Ectodermal cell (in vitro differentiated cells): Measurements from ENCODE around the gene STX8.
"Not testable (repeated sequence)": the region's sequence is repeated elsewhere in the genome, so short reads cannot be mapped to it uniquely, and the experiment has no call there.

Source experiments
- H3K27ac ChIP-seq: 2 replicates; pipeline ENCODE4 v1.7.0; 2013; ENCODE audit warnings: mild to moderate bottlenecking, low read depth, low read length; ENCODE audit not compliant: insufficient read depth, poor library complexity, severe bottlenecking
- H3K27me3 ChIP-seq: 2 replicates; pipeline ENCODE4 v1.7.0; 2013; ENCODE audit warnings: mild to moderate bottlenecking, low read length; ENCODE audit not compliant: insufficient read depth, control insufficient read depth, poor library complexity, severe bottlenecking
- H3K36me3 ChIP-seq: one replicate; pipeline ENCODE4 v1.7.0; 2013; ENCODE audit warnings: low read length; ENCODE audit not compliant: control insufficient read depth, insufficient read depth
- H3K4me1 ChIP-seq: one replicate; pipeline ENCODE4 v1.7.0; 2013; ENCODE audit warnings: low read length; ENCODE audit not compliant: control insufficient read depth, insufficient read depth
- H3K4me3 ChIP-seq: 2 replicates; pipeline ENCODE4 v1.7.0; 2013; ENCODE audit warnings: low read depth, low read length, control low read depth; ENCODE audit not compliant: insufficient read depth
- H3K9me3 ChIP-seq: 2 replicates; pipeline ENCODE4 v1.7.0; 2013; ENCODE audit warnings: mild to moderate bottlenecking, low read length, moderate library complexity; ENCODE audit not compliant: control insufficient read depth
- WGBS, 2 experiments: methylation state at CpG; one replicate each; pipeline ENCODE4 v1.1.7; 2013; ENCODE audit warnings: missing lambda C conversion rate in 2 of 2; 5-methylcytosine and 5-hydroxymethylcytosine counted together

The STX8 gene

DNA sequence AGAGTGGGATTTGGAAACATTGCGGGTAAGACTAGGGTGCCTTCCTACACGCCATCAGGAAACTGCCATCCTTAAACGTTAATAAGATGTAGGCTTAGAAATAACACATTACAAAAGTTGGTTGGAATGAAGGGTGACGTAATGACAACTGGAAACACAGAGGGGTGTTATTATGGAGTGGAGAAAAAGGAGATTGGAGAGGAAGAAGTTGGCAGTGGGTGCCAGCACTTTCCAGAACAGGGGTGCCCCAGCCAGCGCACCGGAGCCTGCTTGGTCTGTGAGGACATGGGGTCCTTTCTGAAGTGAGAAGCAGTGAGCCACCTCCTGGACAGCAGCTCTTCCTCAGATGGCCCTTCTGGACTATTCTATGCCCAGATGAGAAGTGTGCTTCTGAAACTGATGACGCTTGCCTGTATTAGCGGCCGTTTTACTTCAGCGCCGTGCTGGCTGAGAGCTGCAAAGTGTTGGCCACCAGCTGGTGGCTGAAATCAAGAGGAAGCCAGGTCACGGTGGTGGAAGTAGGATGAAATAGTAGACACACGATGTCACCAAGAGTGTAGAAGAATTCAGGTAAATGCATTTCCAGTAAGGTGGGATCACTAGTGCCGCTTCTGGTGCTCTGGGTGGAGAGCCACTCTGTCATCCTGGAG, 309.5 kb downstream of the STX8 start:
- WGBS, 2 experiments, result 95 to 97% methylated on average over 14 of the region's 14 CpGs
- H3K9me3 ChIP-seq, result no peaks in the 10 kb centered on the region
- H3K27ac ChIP-seq, result no peak overlapping the region

DNA sequence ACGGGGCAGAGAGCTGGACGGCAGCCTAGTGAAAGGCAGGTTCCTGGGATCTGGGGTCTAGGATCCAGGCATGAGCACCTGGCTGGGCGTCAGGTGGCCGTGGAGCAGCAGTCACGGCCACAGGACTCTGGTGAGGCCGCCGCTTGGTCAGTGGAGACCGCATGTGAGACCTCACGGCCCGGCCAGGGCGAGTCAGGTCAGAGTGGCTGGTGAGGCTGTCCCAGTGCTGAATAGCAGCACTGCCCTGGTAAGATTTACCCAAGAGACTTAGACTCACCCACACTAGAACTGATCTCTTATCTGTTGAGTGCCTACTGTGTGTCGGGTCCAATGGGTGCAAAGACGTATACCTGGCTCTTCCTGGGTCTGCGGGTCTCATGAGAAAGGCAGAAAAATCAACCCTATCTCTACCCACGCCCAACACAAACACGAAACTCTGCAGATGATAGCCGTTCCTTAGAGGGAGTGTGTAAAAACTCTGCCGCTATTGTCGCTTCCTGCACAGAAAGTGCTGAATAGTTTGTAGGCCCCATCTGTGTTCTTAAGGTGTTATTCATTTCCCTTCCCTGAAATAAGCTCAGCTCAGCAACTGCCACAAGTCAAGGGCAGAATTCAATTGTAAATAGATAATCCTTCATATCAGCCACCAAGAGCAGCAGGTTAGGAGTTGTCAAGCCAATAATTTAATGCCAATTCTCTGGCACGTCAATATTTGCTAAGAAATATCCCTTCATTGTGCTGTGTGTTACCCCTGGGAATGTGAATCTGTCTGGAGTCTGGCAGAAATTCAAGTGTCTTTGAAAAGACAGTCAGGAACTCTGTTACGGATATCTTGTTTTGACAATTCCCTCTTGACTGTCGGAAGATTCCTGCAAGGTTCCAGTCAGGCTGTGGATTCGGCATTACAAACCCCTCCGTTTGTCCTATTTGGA, 314.3 kb downstream of the STX8 start:
- Histone ChIP-seq H3K9me3 (no peaks in the 10 kb centered on the region), H3K4me1 (peaks cover 11% of the 10 kb centered on the region), H3K36me3 (no peaks in the 10 kb centered on the region), H3K27me3 (no peaks in the 10 kb centered on the region), H3K4me3 (no peak overlapping the region), H3K27ac (no peak overlapping the region)
- 93% methylated on average over 24 of the region's 24 CpGs for WGBS, 2 experiments

More for the DNA sequence above, 309.5 kb downstream of the STX8 start:
- H3K4me3 ChIP-seq, result no peak overlapping the region
- H3K4me1 ChIP-seq, result no peaks in the 10 kb centered on the region
- H3K27me3 ChIP-seq, result no peaks in the 10 kb centered on the region
- H3K36me3 ChIP-seq, result no peaks in the 10 kb centered on the region

DNA sequence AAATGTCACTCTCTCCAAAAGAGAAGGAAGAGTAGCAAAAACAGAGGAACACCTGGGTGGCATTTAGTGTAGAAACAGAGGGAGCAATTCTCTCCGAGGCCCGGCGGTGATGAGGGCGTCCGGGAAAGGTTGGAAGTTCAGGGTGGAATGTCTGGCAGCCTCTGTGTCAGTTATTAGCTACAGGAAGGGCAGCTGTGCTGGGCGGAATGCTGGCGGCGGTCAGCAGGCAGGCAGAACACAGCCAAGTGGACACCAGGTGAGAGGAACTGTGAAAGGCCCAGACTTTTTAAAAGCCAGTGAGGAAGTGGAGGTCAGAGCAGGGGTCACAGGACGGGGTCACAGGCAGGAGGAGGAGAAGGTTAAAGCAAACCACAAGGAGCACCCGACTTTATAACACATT, 316.2 kb downstream of the STX8 start:
- H3K27ac ChIP-seq, result no peak overlapping the region
- no peak overlapping the region for H3K4me3 ChIP-seq
- H3K9me3 ChIP-seq, result no peaks in the 10 kb centered on the region
- 86 to 93% methylated on average over 10 of the region's 10 CpGs for WGBS, 2 experiments
- H3K27me3 ChIP-seq, result no peaks in the 10 kb centered on the region
- H3K36me3 ChIP-seq, result no peaks in the 10 kb centered on the region
- H3K4me1 ChIP-seq, result peaks cover 11% of the 10 kb centered on the region

DNA sequence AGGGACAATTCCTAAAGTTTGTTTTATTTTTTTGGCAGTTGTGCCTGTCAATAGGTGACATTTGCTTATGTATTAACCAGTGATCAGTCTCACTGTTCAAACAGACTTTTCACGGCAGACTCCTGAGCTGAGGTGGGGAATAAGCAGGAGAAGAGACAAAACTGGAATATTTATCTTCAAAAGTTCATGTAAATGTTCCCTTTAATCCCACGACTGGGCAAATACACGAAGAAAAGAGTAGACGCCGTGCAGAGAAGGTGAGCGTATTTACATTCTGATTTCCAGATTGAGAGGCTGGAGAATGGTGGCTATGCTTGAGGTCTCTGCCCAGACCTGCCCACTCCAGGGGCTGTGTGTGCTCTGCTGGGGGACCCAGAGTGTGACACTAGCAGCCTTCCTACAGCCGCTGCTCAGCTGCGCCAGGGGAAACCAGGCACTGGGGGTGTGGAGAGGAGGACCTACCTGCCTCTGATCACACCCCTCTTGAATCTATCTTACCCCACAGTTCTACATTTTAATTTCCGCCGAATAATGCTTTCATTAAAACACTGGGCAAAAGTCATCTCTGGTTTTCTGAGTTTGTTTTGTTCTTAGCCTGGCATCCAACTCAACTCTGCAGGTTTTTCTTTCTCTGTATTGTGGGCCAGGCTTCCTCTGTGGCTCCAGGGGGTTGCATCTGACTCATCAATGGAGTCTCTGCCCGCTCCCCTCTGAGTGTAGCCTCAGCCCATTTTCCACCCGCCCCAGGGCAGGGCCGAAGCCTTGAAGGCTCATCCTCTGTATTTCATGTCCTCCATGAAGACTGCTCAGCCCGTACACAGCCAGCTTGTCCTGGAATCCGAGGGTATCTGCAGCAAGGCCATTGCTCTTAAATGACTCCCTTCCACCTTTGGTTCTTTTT, 317.3 kb downstream of the STX8 start:
- H3K4me1 ChIP-seq, result peaks cover 11% of the 10 kb centered on the region

DNA sequence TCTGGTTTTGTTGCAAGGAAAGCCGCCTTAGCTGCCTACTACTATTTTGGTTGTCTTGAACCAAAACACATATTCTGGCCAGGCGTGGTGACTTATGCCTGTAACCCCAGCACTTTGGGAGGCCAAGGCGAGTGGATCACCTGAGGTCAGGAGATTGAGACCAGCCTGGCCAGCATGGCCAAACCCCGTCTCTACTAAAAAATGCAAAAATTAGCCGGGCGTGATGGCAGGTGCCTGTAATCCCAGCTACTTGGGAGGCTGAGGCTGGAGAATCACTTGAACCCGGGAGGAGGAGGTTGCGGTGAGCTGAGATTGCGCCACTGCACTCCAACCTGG, 318.0 kb downstream of the STX8 start:
- H3K27ac ChIP-seq, H3K27me3 ChIP-seq, H3K4me3 ChIP-seq, H3K36me3 ChIP-seq, H3K9me3 ChIP-seq: not testable (repeated sequence)
- WGBS, 2 experiments, result 89 to 93% methylated on average over 9 of the region's 9 CpGs
- peaks cover 11% of the 10 kb centered on the region for H3K4me1 ChIP-seq

More for the DNA sequence above, 317.3 kb downstream of the STX8 start:
- Histone ChIP-seq H3K4me3 (no peak overlapping the region), H3K36me3 (no peaks in the 10 kb centered on the region), H3K9me3 (no peaks in the 10 kb centered on the region), H3K27me3 (no peaks in the 10 kb centered on the region), H3K27ac (no peak overlapping the region)
- 77 to 82% methylated on average over 14 to 15 of the region's 15 CpGs for WGBS, 2 experiments

DNA sequence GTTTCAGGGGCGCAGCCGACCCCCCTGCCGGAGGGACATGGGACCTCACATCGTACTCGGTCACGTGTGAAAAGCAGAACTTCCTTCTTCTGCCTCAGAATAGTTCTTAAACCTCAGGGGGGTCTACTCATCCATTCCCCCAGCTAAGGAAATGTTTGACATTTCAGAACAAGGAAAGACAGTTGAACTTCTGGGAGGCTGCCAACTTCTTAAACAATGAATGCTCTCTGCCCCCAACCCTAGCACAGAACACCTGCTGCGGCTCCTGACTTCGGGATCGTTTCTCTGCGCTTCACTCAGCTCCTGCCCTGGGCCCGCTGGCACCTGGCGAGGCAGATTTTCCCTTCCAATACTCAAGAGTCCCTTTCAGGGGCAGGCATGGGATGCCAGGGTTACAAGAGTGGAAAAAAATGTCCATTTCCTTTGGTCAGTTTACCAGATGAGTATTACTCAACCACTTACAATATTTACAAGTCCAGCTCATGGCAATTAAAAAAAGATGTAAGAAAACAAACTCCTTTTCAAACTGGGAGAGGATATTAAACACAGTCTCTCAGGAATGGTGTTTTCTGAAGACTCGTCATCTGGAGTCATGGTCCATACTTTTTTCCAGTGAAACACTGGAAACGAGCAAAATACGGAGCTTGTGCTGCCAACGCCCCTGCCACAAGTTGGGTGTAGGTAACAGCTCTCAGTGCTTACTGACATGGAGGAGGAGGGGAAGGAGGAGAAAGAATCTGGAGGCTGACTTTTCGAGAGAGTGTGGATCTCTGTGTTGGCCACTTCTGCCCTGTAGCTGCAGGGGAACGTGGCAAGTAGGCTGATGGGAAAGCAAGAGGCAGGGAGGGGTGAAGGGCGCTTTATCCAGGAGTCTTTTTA, 318.6 kb downstream of the STX8 start:
- H3K4me3 ChIP-seq, result no peak overlapping the region
- no peak overlapping the region for H3K27ac ChIP-seq
- H3K36me3 ChIP-seq, result no peaks in the 10 kb centered on the region
- 80 to 86% methylated on average over 19 of the region's 19 CpGs for WGBS, 2 experiments
- no peaks in the 10 kb centered on the region for H3K27me3 ChIP-seq
- no peaks in the 10 kb centered on the region for H3K9me3 ChIP-seq
- H3K4me1 ChIP-seq, result peaks cover 11% of the 10 kb centered on the region

DNA sequence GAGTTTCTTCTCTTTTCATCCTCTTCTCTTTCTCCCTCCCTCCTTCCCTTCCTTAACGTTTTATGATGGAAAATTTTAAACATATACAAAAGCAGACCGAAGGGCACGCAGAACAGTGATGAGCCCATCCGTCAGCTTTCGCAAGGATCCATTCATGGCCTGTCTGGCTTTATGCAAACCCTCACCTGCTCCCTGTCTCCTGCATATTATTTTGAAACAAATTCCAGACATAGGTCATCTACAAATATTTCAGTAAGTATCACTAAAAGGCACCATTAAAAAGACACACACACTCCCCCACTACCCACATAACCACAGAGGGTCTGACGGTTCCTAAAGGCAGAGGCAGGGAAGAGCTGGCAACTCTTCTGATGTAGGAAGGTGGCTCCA, 319.3 kb downstream of the STX8 start:
- Histone ChIP-seq H3K27me3 (no peaks in the 10 kb centered on the region), H3K4me3 (no peak overlapping the region), H3K36me3 (no peaks in the 10 kb centered on the region), H3K4me1 (peaks cover 11% of the 10 kb centered on the region), H3K9me3 (no peaks in the 10 kb centered on the region), H3K27ac (no peak overlapping the region)
- WGBS, 2 experiments, result 94 to 97% methylated on average over 6 of the region's 6 CpGs

DNA sequence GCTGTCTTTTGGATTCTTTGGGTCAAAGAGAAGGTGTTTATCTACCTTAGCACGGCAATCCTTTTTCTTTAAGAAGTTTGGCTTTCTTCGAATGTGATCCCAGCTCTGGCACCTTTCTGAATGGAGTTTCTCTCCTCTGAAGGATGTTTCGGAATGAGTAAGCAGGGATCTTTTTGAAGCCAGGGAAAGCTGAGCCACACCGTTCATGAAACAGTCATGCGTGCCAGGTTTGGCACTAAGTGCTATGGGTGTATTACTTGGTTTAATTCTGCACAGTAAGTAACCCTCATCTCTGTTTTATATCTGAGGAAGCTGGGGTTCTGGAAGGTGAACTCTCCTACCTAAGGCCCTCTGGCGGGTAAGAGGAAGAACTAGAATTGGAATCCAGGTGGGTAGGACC, 319.8 kb downstream of the STX8 start:
- Histone ChIP-seq H3K4me1 (peaks cover 11% of the 10 kb centered on the region), H3K36me3 (no peaks in the 10 kb centered on the region), H3K27me3 (no peaks in the 10 kb centered on the region), H3K4me3 (no peak overlapping the region), H3K27ac (no peak overlapping the region), H3K9me3 (no peaks in the 10 kb centered on the region)
- 77 to 80% methylated on average over 6 of the region's 6 CpGs for WGBS, 2 experiments

DNA sequence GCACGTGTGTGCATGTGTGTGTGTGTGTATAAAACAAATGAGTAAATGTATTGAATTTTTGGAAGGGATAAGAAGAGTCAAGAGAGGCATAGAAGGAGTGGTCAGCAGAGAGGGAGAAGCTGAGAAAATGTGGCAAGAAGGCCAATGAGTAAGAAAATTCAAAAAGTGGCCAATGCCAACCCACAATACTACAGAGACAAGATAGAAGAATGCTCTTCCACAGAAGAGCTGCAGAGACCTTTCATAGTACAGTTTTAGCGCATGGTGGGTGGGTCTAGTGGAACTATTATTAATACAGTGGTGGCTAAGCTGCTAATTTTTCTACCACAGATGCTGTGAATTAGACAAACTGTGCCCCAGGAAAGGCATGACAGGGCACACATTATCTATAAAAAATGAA, 320.8 kb downstream of the STX8 start:
- Histone ChIP-seq H3K27ac (no peak overlapping the region), H3K36me3 (no peaks in the 10 kb centered on the region), H3K9me3 (no peaks in the 10 kb centered on the region), H3K4me1 (peaks cover 11% of the 10 kb centered on the region), H3K4me3 (no peak overlapping the region), H3K27me3 (no peaks in the 10 kb centered on the region)
- 47 to 49% methylated on average over 2 of the region's 2 CpGs for WGBS, 2 experiments
